Inferior parietal cortex (tissue), 1 donor: ENCODE measurements around the gene PDE4D.

ENCODE experiments used
- DNase-seq: peaks from one replicate; pipeline ENCODE4 v3.0.0-alpha.2; 2016; ENCODE audit errors: extremely low spot score

PDE4D gene

DNA sequence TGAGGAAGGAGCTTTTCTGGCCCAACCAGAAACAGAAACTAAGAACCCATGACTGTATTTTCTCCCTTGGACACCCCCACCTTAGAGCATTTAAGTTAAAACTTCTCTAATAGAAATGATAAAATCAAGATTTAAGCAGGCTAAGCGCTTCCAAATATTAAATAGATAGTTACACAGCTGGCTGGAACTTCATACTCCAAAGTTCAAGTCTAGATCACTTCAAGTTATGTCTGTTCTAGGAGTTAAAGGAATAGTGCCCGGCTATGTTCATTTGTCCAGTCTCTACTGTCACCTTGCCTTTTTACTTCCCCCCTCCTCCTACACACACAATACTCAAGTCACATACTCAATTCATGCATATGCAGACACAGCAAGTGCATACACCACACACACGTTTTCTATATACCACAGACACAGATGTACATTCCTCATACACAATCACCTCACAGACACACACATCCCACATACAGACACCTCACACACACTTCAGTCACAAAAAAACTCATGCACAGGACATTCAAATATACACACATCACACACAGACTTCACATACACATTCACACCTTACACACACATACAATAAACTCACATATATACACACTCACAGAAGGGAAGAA is 237.7 kb downstream of the PDE4D start:
- DNase-seq, result no peak

DNA sequence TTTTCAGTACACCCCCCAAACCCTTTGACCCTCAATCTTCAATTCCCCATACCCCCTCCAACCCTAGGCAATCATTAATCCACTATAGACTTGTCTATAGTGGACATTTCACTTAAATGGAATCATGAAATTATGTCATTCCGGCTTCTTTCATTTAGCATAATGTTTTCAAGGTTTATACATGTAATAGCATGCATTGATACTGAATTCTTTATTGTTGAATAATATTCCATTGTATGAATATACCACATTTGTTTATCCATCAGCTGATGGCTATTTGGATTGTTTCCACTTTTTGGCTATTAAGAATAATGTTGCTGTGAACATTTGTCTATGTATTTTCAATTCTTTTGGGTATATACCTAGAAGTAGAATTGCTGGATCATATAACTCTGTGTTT is 238.8 kb downstream of the PDE4D start:
- DNase-seq, result no peak

DNA sequence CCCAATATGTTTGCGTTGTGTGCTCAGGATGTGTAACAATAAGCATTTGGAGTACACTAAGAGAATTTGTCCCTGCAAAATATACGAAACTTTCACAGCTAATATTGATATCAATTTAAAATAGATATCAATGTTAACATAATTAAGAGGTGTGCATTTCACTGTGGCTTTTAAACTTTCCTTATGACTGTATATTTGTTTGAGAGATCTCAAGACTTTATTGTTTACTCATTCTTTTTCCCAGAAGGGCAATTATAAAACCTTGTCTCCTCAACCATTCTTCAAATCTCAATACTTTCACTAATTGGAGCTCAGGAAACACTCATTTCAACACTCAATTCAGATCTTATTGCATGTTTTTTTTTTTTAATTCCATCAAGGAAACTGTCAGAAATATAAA is 241.1 kb downstream of the PDE4D start:
- DNase-seq, result no peak

DNA sequence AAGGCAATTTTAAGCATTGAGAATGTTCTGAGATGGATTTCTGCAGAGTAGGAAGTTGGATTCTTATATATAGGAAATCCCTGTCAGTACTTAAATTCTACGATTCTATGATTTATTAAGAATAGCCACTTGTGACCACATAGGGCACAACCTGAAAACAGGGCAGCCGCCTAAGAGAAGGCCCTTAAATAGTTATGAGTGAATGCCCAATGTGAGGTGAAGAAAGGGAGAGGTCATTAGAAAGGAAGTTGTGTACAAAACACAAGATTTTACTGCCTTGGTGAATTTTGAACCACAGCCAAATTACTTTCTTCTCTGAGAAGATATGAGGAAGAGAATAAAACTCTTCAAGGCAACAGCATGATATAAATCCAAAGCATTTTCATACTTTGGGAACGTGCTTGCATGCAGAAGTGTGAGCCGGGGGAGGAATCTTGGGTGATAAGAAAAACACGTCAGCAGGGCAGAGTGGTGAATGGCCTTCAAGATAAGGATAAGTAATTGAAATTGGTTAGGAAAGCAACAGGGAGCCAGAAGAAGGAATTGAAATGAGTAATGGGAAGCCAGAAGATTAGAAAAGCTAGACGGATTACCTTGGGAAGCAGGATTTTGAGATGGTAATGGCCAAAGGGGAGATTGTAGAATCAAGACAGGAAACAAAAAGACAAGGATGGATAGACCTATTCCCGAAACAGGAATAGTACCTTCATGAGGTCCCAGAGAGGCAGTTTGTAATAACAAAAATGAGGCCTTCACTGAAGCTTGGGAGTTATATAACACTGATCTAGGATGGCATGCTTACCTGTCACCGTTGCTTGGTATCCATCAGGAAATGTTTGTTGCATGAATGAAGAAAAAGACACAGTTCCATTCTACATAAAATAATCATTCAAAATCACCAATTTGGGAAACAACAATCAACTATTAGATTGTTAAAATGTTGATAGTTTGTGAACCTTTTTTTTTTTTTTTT is 244.3 kb downstream of the PDE4D start:
- DNase-seq, result no peak

DNA sequence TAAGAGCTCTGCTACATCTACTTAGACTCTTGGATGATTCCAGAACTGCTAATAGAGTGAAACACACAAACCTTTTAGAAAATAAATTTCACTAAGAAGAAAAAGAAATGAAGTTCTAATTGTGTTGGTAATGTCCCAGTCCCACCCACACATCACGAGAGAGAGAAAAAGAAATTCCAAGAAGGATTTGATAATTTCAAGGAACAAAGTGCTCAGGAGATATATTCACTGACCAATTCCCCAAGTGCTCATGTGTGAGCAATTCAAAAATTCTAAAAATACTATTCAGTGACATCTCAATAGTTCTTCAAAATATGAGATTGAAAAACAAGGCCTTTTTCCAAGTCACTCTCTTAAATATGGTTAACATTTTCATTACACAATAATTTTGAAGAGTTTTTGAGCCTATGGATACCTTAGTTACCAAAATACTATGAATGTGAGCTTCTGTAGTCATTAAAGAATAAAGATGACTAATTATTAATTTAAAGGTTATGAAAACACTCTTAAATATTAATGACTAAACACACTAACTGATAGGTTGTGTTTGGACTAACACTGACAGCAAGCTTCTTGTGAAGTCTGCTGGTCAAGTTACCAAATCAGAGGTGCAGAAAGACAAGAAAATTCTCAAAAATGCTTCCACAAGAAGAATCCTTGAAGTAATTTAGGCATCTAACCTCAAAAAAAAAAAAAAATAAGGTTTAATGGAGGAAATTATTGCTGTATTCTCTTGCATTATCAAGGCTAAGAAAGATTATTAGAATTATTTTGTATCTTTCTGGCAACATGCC is 245.3 kb downstream of the PDE4D start:
- no peak for DNase-seq

DNA sequence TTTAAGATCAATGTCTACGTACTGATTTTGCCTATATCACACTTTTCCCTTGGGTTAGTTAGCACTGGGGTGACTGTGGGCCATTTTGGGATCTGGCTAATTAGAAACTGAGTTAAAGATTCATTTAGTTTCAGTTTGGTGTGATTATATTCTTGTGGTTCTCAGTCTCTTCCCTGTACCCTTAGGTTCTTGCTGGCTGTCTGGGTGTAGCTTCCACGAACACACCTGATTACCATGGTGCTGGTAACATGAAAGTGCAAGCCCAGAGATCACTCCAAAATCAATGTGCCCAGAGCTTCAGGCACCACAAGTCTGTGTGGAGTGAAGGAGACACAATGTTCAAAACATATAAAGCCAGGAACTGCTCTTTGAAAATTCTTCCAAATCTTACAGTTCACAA is 248.1 kb downstream of the PDE4D start:
- DNase-seq, result no peak

DNA sequence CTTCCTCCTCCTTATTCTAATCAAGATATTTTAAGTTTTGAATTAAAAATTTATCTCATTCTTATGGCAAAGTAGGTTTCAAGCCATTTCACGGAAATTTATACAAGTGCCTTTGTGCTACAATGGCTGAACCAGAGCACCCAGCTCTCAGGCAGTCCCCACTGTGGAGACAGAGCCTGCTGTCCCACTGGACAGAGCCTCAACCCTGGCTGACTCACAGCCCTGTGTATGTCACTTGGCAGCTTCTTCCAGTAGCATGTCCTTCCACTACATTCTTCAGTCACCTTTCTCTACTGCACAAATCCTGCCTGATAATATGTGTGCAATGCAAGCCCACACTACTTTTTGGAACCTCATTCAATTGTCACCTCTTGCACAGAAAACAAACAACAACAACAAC is 253.1 kb downstream of the PDE4D start:
- DNase-seq, result no peak

DNA sequence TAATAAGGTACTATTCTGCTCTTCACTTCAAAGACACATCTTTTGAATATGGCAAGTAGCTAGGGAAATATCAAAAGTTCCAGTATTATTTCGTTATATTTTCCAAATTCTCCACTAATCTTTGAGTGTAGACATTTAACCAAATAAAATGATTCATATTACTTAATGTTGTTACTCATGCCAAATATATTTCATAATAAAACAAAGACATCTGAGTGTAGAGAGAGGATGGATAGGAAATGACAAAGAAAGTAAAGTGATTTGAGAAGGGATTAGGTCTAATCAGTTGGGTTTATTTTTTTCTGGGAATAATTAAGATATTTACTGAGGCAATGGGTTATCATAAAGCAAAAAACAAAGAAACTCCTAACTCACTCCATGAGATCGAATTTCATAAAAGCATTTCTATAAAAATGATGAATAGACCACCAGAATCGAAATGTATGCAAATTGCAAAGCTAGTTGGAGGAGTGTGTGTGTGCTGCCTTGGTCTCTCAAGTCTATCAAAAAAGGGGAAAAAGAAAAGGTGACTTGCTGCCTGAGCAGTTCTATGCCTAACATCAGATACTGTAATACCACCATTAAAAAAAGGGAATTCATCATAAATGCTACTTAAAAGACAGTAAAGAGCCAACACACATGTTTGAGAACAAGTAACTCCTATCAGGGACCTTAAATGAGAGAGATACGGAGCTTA is 255.5 kb downstream of the PDE4D start:
- DNase-seq, result no peak

DNA sequence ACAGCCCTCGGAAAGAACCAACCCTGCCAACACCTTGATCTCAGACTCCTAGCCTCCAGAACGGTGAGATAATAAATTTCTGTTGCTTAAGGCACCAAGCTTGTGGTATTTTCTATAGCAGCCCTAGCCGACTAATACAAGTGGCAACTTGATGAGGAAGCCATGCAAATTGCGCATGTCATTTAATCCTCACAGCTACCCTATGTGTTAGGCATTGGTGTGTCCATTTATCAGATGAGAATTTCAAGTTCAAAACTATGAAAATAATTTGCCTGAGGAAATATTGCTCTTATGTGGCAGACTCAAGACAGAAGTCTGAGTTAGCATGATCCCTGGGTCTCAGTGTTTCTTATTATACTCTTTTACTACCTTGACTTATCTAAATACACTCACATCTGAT is 264.0 kb downstream of the PDE4D start:
- no peak for DNase-seq

DNA sequence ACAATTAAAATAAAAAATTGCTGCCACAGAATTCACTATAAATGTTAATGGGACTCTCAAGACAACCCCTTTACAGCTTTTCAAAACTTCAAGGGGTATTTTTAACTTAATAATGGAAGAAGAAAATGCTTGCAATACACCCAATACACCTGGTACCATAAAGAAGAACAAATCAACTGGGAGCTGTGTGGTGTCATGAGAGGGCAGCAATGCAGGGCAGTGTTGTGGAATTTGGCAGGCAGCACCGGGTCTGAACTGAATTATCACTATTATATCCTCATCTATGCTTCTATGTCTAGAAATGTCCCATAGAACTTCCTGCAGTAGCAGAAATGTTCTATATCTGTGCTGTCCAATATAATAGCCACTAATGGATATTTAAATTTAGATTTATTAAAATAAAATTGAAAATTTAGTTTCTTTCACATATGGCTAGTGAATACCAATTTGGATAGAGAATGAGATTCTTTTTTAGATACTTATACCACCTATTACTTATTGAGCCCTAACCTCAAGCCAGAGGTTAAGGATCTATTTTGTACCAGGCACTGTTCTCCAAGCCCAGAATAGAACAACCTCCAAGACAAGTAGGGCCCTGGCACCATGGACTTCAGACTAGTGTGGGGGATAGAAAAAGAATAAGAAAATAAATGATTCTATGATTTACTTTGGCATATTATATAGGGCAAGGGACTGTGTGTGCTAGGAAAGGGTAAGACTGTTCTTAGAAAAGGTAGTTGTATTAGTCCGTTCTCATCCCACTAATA is 265.3 kb downstream of the PDE4D start:
- no peak for DNase-seq

DNA sequence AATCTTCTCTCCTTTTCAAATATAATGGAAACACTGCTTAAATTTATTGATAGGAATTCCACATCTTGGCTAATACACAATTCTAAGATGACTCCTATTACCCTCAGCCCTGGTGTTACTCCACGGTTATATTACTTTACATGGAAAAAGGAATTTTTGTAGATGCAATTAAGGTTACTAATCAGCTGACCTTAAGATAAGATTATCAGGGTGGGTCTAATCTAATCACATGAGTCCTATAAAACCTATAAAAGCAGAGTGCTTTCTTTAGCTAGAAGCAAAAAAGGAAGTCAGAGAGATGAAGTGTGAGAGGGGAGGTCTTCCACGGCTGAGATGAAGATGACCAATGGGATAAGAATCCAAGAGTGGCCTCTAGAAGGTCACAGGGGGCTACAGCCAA is 268.6 kb downstream of the PDE4D start:
- no peak for DNase-seq

DNA sequence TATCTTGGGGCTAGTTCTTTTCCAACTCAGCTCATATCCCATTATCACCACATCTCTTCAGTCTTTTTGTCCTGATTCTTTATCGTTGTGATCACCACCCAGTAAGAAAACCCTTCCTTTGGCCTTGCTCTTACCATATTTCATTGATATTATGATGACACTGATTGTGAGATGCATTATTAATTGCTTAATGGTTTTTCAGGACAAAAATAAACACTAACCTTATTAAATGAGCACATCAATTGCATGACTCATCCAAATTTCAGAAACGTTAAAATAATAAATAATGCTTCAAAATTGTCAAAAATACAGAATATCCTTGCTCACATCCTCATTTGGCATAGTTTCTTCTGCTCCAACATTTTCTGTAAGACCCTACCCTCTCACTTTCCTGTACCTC is 270.7 kb downstream of the PDE4D start:
- no peak for DNase-seq

DNA sequence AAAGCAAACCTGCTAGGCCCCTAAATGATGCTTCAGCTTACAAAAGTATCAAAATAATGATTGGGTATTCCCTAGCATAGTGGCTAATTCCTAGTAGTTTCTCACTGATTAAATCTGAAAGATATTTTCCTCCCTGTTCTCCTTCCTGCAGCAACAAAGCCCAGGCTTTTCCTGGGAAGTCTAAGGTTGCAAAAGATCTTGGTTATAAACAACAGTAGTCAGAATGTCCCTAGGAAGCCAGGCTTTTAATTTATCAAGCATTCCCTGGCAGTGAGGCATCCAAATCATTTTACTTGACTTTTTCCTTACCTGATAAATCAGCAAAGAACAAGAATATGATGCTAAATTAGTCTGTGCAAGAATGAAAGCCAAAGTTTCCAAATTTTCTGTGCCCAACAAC is 272.0 kb downstream of the PDE4D start:
- no peak for DNase-seq

DNA sequence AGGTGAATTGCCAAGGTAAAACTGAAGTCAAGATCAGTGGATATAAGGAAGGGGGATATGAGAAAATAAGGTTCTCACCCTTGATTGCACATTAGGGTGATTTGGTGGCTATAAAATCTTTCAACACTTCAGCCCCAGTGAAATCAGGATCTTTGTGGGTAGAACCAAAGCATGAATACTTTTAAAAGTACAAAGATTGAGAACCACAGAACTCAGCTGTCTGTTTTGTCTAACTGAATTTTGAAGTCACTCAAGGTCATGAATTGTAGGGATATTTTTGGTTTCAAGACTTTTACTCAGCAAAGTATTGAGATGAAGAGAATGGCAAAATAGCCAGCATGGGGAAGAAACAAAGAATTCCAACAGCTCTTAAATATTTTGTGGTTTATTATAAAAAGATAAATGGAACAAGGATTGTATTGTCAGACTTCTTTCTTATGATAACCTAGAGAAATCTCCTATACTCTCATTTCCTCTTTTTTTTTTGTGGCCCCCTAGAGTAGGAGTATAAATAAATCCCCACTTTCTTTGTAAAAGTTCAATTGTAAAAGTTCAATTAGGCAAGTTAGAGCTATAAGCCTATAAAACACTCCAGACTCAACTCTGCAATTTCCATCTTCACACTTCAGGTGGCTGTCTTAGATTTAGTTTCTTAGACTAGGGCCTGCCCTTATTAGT is 272.9 kb downstream of the PDE4D start:
- DNase-seq, result no peak

DNA sequence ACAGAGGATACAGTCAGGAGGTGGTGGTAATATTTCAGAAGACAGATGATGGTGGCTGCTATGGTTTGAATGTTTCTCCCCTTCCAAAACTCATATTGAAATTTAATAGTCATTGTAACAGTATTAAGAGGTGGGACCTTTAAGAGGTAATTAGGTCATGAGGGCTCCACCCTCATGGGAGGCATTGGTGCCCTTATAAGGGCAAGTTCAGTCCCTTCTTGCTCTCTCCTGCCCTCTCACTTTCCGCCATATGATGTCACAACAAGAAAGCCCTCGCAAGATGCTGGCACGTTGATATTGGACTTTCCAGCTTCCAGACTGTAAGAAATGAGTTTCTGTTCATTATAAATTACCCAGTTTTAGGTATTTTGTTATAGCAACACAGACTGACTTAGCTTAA is 274.9 kb downstream of the PDE4D start:
- DNase-seq, result no peak

DNA sequence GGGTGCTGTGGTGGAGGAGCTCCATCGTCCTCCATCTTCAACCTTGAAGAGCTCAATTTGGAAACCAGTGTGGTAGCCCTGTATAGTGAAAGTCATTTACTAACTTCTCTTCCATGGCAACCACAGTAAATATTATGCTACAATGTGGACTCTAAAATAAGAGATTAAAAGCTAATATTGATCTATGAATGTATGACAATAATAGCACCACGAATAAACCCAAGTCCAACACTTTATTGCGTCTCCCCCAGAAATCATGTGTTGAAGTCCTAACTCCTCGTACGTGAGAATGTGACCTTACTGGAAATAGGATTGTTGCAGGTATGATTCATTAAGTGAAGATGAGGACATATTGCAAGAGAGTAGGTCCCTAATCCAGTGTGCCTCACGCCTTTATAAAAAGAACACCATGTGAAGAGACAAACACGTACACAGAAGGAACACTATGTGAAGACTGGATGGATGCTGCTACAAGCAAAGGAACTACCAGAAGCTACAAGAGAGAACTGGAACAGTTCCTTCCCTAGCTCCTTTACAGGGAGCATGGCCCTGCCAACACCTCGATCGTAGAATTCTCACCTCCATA is 276.2 kb downstream of the PDE4D start:
- peak; percentile 64 for DNase-seq

DNA sequence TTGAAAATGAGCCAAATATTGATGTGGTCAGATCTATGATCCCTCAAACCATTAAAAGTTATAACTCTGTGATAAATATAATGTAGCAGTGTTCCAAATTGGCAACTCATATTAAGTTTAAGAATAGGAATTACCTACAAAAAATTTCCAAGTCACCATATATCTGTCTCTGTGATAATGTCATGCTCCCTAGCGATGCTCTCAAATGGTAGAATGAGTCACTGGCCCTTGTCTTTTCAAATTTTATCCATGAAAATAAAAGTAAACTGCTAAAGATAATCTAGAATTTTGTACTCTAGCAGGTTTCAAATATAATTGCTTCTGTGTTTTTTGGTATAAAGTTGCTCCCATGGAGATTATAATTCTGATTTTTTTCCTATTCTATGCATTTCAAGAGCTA is 277.1 kb downstream of the PDE4D start:
- no peak for DNase-seq

DNA sequence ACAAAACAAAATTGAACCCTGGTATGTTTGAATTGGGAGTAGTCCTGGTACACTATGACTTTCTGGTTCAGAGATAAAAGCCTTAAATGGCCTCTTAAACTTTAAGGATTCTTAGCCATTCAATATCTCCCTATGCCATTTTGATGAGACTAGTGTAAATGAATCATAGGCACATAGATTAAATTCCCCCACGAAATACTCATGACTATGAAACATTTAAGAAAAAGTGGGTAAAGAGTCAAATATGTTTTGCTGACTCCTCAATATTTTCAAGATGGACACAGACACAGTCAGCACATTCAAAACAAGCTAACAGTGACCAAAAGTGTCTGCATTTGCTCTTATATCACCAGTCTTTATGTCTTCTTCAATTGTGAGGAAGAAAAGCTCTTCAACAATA is 278.3 kb downstream of the PDE4D start:
- DNase-seq, result no peak

DNA sequence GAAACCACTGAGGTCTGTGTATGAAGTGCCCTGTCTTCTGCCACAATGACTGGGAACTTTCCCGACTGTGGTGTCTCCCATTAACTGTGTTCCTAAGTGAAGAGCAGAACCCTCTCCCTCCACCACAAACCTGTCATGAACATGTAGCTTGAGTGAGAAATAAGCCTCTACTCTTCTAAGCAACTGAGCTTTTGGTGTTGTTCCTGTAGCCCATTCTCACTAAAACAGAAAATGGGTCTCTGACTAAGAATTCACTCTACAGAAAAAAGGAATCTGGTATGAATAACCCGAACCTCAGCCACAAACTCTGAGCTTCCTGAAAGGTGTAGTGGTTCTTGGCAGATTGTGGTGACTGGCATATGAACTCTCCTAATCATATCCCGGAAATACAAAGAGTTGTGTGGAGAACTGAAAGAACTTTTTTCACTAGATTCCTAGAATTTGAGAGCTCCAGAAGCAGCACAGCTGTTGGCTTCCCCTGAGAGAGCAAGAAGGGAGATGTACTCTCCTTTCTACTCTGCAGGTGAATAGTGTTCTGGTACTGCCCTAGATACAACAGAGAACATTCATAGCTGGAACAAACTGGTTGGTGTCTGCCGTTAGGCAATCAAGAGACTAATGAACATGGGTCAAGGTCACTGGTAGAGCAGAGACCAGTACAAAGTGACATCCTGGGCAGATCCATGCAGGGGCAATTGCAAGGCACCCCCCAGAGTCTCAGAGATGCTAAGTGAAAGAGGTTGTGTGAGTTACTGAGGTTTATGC is 283.8 kb downstream of the PDE4D start:
- DNase-seq, result no peak
